HL-60 (cell line): ENCODE results near the gene NLRC4.

Experiments
- POLR2AphosphoS5 ChIP-seq: IDR thresholded peaks from 2 replicates; pipeline ENCODE4 v1.6.1; 2012; ENCODE audit warnings: low read depth
- TF ChIP-seq, protein P1 (sequence below): IDR thresholded peaks from one replicate; pipeline ENCODE4 v1.5.1; 2011; ENCODE audit warnings: low read length, control low read depth, inconsistent platforms; ENCODE audit not compliant: insufficient read depth
- TF ChIP-seq, protein P2 (sequence below): IDR thresholded peaks from 2 replicates; pipeline ENCODE4 v1.6.1; 2012; ENCODE audit warnings: low read depth; ENCODE audit not compliant: insufficient replicate concordance

DNA sequence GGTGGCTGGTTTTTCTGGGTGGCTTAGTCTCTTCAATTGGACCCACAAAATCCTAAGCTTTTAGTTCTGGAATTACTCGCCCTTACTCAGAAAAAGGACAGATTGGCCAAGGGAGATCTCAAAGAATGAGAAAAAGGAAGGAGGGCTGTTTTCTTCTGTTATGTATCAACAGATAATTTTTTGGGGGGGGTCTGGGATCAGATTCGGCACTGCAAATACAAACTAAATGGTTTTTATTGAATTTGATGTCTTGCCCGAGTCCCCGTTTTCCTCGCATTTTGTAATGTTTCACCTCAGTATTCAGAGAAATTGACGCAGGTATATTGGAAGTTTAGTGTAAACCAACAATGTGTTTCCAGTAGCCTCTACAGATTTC is 13.8 kb upstream of the NLRC4 start:
- TF ChIP-seq, protein P1, sequence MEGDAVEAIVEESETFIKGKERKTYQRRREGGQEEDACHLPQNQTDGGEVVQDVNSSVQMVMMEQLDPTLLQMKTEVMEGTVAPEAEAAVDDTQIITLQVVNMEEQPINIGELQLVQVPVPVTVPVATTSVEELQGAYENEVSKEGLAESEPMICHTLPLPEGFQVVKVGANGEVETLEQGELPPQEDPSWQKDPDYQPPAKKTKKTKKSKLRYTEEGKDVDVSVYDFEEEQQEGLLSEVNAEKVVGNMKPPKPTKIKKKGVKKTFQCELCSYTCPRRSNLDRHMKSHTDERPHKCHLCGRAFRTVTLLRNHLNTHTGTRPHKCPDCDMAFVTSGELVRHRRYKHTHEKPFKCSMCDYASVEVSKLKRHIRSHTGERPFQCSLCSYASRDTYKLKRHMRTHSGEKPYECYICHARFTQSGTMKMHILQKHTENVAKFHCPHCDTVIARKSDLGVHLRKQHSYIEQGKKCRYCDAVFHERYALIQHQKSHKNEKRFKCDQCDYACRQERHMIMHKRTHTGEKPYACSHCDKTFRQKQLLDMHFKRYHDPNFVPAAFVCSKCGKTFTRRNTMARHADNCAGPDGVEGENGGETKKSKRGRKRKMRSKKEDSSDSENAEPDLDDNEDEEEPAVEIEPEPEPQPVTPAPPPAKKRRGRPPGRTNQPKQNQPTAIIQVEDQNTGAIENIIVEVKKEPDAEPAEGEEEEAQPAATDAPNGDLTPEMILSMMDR: no peak
- TF ChIP-seq POLR2AphosphoS5: no peak
- TF ChIP-seq, protein P2, sequence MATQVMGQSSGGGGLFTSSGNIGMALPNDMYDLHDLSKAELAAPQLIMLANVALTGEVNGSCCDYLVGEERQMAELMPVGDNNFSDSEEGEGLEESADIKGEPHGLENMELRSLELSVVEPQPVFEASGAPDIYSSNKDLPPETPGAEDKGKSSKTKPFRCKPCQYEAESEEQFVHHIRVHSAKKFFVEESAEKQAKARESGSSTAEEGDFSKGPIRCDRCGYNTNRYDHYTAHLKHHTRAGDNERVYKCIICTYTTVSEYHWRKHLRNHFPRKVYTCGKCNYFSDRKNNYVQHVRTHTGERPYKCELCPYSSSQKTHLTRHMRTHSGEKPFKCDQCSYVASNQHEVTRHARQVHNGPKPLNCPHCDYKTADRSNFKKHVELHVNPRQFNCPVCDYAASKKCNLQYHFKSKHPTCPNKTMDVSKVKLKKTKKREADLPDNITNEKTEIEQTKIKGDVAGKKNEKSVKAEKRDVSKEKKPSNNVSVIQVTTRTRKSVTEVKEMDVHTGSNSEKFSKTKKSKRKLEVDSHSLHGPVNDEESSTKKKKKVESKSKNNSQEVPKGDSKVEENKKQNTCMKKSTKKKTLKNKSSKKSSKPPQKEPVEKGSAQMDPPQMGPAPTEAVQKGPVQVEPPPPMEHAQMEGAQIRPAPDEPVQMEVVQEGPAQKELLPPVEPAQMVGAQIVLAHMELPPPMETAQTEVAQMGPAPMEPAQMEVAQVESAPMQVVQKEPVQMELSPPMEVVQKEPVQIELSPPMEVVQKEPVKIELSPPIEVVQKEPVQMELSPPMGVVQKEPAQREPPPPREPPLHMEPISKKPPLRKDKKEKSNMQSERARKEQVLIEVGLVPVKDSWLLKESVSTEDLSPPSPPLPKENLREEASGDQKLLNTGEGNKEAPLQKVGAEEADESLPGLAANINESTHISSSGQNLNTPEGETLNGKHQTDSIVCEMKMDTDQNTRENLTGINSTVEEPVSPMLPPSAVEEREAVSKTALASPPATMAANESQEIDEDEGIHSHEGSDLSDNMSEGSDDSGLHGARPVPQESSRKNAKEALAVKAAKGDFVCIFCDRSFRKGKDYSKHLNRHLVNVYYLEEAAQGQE: no peak
